MCF 10A (cell line): Measurements from ENCODE around the gene PRF1. TPM values are rescaled to one million over a fixed set of nuclear protein-coding genes. Genes with fewer than 3 reads are reported as not detected.

Experiments
- BruUV-seq: library from RNA; stranded (reverse); fragments of 400-500 nt; replicated peaks from 2 replicates; lab custom pipeline; 2021; lab: Mats Ljungman, UMichigan
- CTCF ChIA-PET: fragments of 300-600 bp; sonication (Branson Sonifier 250); formaldehyde crosslinking; extraction: SDS; loops from one replicate; lab custom pipeline; 2021; ENCODE audit warnings: antibody characterized with exemption, inconsistent platforms; lab: Yijun Ruan, JAX
- POLR2A ChIA-PET: fragments of 300-600, 350-650 bp; sonication (Branson Sonifier 250); formaldehyde crosslinking; extraction: SDS; loops from one replicate; lab custom pipeline; 2020; ENCODE audit warnings: antibody characterized with exemption, inconsistent platforms; lab: Yijun Ruan, JAX
- DNase-seq: peaks from one replicate; pipeline ENCODE4 v3.0.0-alpha.2; 2018; ENCODE audit not compliant: unreplicated experiment
- H3K27ac Mint-ChIP-seq: one replicate; pipeline ENCODE4 v1.8.0; 2022; ENCODE audit warnings: mild to moderate bottlenecking, low read depth, mixed read lengths; ENCODE audit not compliant: unreplicated experiment
- H3K27me3 Mint-ChIP-seq: one replicate; pipeline ENCODE4 v1.8.0; 2022; ENCODE audit warnings: mixed read lengths; ENCODE audit not compliant: insufficient read depth, unreplicated experiment
- H3K36me3 Mint-ChIP-seq: one replicate; pipeline ENCODE4 v1.8.0; 2022; ENCODE audit warnings: mild to moderate bottlenecking, moderate library complexity, mixed read lengths; ENCODE audit not compliant: insufficient read depth, unreplicated experiment
- H3K4me1 Mint-ChIP-seq: one replicate; pipeline ENCODE4 v1.8.0; 2022; ENCODE audit warnings: mixed read lengths; ENCODE audit not compliant: insufficient read depth, unreplicated experiment
- H3K4me3 Mint-ChIP-seq: one replicate; pipeline ENCODE4 v1.8.0; 2022; ENCODE audit warnings: mild to moderate bottlenecking, moderate library complexity, mixed read lengths; ENCODE audit not compliant: unreplicated experiment
- H3K9me3 Mint-ChIP-seq: one replicate; pipeline ENCODE4 v1.8.0; 2022; ENCODE audit warnings: mixed read lengths; ENCODE audit not compliant: unreplicated experiment
- CTCF ChIP-seq: fragments of 200-600 bp; IDR thresholded peaks from one replicate; pipeline ENCODE4 v1.8.0; 2022; ENCODE audit warnings: antibody characterized with exemption, mild to moderate bottlenecking; ENCODE audit not compliant: unreplicated experiment
- intact Hi-C: fragments of 100-400 bp; cut with micrococcal nuclease; formaldehyde crosslinking; loops from 2 replicates; pipeline ENCODE4 v1.14.1; 2022
- total RNA-seq: library from RNA; stranded (reverse); gene quantifications from 2 replicates; pipeline ENCODE4 v1.2.3, GENCODE V29; 2022

The PRF1 gene
- total RNA-seq, 1 experiment from 2014 or later, result not detected

GRCh38 chr10:70587045-70587658 lies 15.4 kb downstream of the PRF1 start:
- Mint-ChIP-seq H3K9me3 (no peaks in the 10 kb centered on the region), H3K27ac (no peak overlapping the region), H3K36me3 (no peaks in the 10 kb centered on the region), H3K27me3 (peaks cover 37% of the 10 kb centered on the region), H3K4me3 (no peak overlapping the region), H3K4me1 (no peaks in the 10 kb centered on the region)
- TF ChIP-seq CTCF, result no peak
- no peak for DNase-seq
- ChIA-PET CTCF (interaction anchor here (0.6 to 1.0 kb wide), 2 partner anchors 46 to 172 kb away, joined by 3 to 6 read pairs; no protein-coding TSS in a partner anchor), POLR2A (no interaction called here)
- no TSS peak for BruUV-seq
- intact Hi-C loops, result no loop called here

DNA sequence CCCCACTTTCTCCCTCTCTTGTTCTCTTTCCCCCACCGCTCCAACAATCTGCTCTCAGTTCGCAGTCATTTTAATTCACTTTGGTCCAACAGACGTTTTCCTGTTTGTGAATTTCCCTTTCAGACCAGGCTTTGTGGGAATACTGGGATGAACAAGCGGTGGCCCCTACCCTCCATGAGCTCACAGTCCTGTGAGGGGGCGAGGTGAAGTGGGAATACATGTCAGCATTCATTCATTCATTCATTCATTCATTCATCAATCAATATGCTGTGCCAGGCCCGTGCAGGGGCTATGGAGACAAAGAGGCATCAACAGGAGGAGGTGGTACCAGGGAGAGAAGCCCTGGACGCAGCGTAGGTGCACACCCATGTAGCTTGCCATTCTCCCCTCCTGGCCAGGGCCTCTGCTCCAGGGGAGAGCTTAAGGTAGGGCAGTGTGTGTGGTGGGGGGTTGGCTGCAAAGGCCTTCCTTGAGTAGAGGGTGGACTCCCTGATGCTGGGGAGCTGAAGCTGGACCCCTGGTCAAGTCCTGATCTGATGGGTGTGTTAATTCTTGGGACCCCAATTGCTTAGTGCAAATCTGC lies 16.1 kb downstream of the PRF1 start:
- DNase-seq, result no peak
- intact Hi-C loops, result no loop called here
- Mint-ChIP-seq H3K27ac (no peak overlapping the region), H3K27me3 (peaks cover 37% of the 10 kb centered on the region), H3K4me1 (no peaks in the 10 kb centered on the region), H3K36me3 (no peaks in the 10 kb centered on the region), H3K9me3 (no peaks in the 10 kb centered on the region), H3K4me3 (no peak overlapping the region)
- no peak for TF ChIP-seq CTCF
- BruUV-seq, result no TSS peak
- ChIA-PET POLR2A (no interaction called here), CTCF (interaction anchor here (0.6 kb wide), 1 partner anchor 45 kb away, joined by 3 read pairs; no protein-coding TSS in a partner anchor)

DNA sequence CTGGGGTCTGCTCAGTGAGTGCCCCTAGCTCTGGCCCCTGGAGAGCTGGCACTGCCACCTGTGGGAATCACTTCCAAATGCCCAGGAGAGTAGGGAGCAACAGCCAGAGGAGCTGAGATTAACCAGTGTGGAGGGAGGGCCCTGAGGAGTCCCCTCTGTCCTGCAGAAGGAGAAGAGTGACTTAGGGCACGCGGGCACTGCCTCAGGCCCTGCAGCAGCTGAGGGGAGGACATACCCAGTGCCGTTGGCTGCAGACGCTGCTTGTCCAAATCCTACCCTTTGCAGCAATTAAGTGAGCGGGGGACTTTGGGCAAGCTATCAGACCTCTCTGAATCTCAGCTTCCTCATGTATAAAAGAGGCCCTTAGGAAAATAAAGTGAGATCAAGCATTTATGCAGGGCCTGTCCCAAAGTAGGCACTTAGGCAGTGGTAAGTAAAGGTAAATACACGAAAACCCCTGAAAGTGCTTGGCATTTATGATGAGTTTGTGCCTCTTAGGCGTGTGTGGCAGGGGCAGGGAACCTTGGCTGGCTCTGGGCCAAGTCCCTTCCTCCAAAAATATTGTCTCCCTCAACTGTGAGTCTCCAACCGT lies 16.9 kb downstream of the PRF1 start:
- H3K27ac Mint-ChIP-seq, result no peak overlapping the region
- no peaks in the 10 kb centered on the region for H3K9me3 Mint-ChIP-seq
- BruUV-seq, result no TSS peak
- no peaks in the 10 kb centered on the region for H3K36me3 Mint-ChIP-seq
- TF ChIP-seq CTCF, result no peak
- intact Hi-C loops, result no loop called here
- peaks cover 37% of the 10 kb centered on the region for H3K27me3 Mint-ChIP-seq
- POLR2A ChIA-PET, result no interaction called here
- no peak overlapping the region for H3K4me3 Mint-ChIP-seq
- no peak for DNase-seq
- CTCF ChIA-PET, result interaction anchor here (0.6 kb wide), 2 partner anchors 12 to 417 kb away, joined by 3 to 4 read pairs; no protein-coding TSS in a partner anchor
- no peaks in the 10 kb centered on the region for H3K4me1 Mint-ChIP-seq

DNA sequence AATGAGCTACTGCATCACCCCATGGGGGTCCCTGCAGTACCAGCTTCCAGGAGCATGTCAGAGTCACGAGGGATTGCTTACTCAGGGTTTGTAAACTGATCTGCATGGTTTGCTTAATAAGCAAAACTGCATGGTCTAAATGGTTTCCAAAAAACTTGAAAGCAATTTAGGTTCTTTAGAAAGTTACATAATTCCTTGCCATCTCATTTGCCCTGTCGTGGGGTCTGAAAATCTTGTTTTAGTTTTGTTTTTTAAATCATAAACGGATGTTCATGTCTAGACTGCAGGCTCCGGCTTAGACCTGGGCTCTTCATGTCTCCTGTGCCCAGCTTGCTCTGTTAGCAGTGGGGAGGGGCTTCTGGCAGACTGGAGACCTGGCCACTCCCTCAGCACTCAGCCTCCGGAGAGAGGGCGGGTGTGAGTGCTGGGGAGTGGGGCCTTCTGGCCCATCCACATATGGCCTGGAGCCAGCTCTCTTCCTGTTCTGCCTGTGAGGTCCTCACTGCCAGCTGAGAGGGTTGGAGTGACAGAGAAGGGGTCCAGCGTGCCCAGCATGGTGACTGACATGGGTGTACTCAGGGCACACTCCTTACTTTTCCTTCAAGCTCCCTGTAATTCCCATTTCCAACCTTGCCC lies 17.5 kb downstream of the PRF1 start:
- DNase-seq, result no peak
- H3K27me3 Mint-ChIP-seq, result peaks cover 33% of the 10 kb centered on the region
- no peak overlapping the region for H3K4me3 Mint-ChIP-seq
- no peaks in the 10 kb centered on the region for H3K9me3 Mint-ChIP-seq
- ChIA-PET CTCF (interaction anchor here (0.6 to 1.3 kb wide), 3 partner anchors 35 to 418 kb away, joined by 4 to 5 read pairs (median 4); no protein-coding TSS in a partner anchor), POLR2A (no interaction called here)
- H3K36me3 Mint-ChIP-seq, result no peaks in the 10 kb centered on the region
- no peak overlapping the region for H3K27ac Mint-ChIP-seq
- no peak for TF ChIP-seq CTCF
- BruUV-seq, result no TSS peak
- peaks cover 3% of the 10 kb centered on the region for H3K4me1 Mint-ChIP-seq
- intact Hi-C loops, result no loop called here
